Measurements from ENCODE around the gene POU2AF3.

GRCh38 chr11:111297696-111298095, 650 bp upstream of the POU2AF3 start:
- no peak for TF ChIP-seq ZBTB33 (IDR thresholded peaks at IDR 0.05; ENCODE audit: extremely low read depth, insufficient replicate concordance, low read length)
- no peak for TF ChIP-seq CTCF (IDR thresholded peaks at IDR 0.05 in 2 of 3, conservative IDR thresholded peaks at IDR 0.05 in 1 of 3; ENCODE audit: borderline replicate concordance in 1 of 3, insufficient read depth in 1 of 3, low read depth in 2 of 3, low read length in 2 of 3)
- TF ChIP-seq SIN3A (IDR thresholded peaks at IDR 0.05; ENCODE audit: low read depth): no peak
- TF ChIP-seq SP1 (IDR thresholded peaks at IDR 0.05; ENCODE audit: low read depth): no peak
- no peak for TF ChIP-seq EZH2 (IDR thresholded peaks at IDR 0.05)
- no peak for TF ChIP-seq JUND (IDR thresholded peaks at IDR 0.05)
- no peak for TF ChIP-seq POLR2AphosphoS5 (IDR thresholded peaks at IDR 0.05; ENCODE audit: low read depth, low read length)

Data from HCT116 (cell line).